ENCODE measurements around the gene STXBP1.
"Not testable (repeated sequence)": the region's sequence is repeated elsewhere in the genome, so short reads cannot be mapped to it uniquely, and the experiment has no call there.

DNA sequence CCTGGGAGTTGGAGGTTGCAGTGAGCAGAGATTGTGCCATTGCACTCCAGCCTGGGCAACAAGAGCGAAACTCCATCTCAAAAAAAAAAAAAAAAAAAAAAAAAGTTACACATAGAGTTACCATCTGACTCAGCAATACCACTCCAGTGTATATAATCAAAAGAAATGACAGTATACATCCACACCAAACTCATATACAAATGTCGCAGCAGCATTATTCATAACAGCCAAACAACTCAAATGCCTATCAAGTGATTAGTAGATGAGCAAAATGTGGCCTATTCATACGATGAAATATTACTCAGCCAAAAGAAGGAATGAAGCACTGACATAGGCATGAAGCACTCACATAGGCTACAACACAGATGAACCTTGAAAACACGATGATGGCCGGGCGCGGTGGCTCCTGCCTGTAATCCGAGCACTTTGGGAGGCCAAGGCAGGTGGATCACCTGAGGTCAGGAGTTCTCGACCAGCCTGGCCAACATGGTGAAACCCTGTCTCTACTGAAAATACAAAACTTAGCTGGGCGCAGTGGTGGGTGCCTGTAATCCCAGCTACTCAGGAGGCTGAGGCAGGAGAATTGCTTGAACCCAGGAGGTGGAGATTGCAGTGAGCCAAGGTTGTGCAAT lies 9.4 kb downstream of the STXBP1 start:
- TF ChIP-seq EZH2 (IDR thresholded peaks at IDR 0.05; ENCODE audit: insufficient read depth, poor library complexity, severe bottlenecking); EZH2phosphoT487 (IDR thresholded peaks at IDR 0.05; ENCODE audit: insufficient read depth, low read depth): not testable (repeated sequence)

All from GM23248 (cell line).